Measurements from ENCODE around the gene SLC5A4.
"Not testable (repeated sequence)": the region's sequence is repeated elsewhere in the genome, so short reads cannot be mapped to it uniquely, and the experiment has no call there.

The SLC5A4 gene

GRCh38 chr22:32269316-32269715 is 14.2 kb upstream of the SLC5A4 start:
- ChIA-PET POLR2A (ENCODE audit: low non-redundant PET) (no interaction called here), CTCF (no interaction called here)
- no peak for DNase-seq (ENCODE audit: low spot score)
- H3K27ac ChIP-seq, result no peak overlapping the region
- TF ChIP-seq CTCF (conservative IDR thresholded peaks at IDR 0.05; ENCODE audit: low read depth), result no peak

- ChIA-PET POLR2A (ENCODE audit: low non-redundant PET) (no interaction called here), CTCF (interaction anchor here (0.7 kb wide), 1 partner anchor 195 kb away, joined by 3 read pairs; no protein-coding TSS in a partner anchor)
- DNase-seq (ENCODE audit: low spot score), result no peak
- TF ChIP-seq CTCF (conservative IDR thresholded peaks at IDR 0.05; ENCODE audit: low read depth), result no peak
- H3K27ac ChIP-seq, result no peak overlapping the region
These were observed 11.9 kb upstream of the SLC5A4 start for GRCh38 chr22:32267011-32267410.

GRCh38 chr22:32265882-32266767 is 11.0 kb upstream of the SLC5A4 start:
- DNase-seq (ENCODE audit: low spot score), result peak; percentile 60
- TF ChIP-seq CTCF (conservative IDR thresholded peaks at IDR 0.05; ENCODE audit: low read depth), result peak; percentile 89
- no peak overlapping the region for H3K27ac ChIP-seq
- ChIA-PET POLR2A (ENCODE audit: low non-redundant PET) (no interaction called here), CTCF (interaction anchor here (0.6 to 1.7 kb wide), 11 partner anchors 10 to 296 kb away, joined by 3 to 6 read pairs (median 3); no protein-coding TSS in a partner anchor)

GRCh38 chr22:32263678-32264077 is 8.5 kb upstream of the SLC5A4 start:
- CTCF ChIA-PET; DNase-seq (ENCODE audit: low spot score); H3K27ac ChIP-seq; POLR2A ChIA-PET (ENCODE audit: low non-redundant PET): not testable (repeated sequence)

GRCh38 chr22:32261306-32261705 is 6.2 kb upstream of the SLC5A4 start:
- H3K27ac ChIP-seq, result no peak overlapping the region
- ChIA-PET CTCF (no interaction called here), POLR2A (ENCODE audit: low non-redundant PET) (no interaction called here)
- no peak for TF ChIP-seq CTCF (conservative IDR thresholded peaks at IDR 0.05; ENCODE audit: low read depth)
- DNase-seq (ENCODE audit: low spot score), result no peak

- ChIA-PET CTCF (no interaction called here), POLR2A (ENCODE audit: low non-redundant PET) (no interaction called here)
- no peak for DNase-seq (ENCODE audit: low spot score)
- TF ChIP-seq CTCF (conservative IDR thresholded peaks at IDR 0.05; ENCODE audit: low read depth), result no peak
- H3K27ac ChIP-seq, result no peak overlapping the region
These were observed 3.6 kb upstream of the SLC5A4 start for GRCh38 chr22:32258791-32259190.

GRCh38 chr22:32255726-32256125 is 579 bp upstream of the SLC5A4 start:
- POLR2A ChIA-PET (ENCODE audit: low non-redundant PET), result no interaction called here
- no peak for TF ChIP-seq CTCF (conservative IDR thresholded peaks at IDR 0.05; ENCODE audit: low read depth)
- no peak overlapping the region for H3K27ac ChIP-seq
- no peak for DNase-seq (ENCODE audit: low spot score)
- CTCF ChIA-PET, result no interaction called here
